PFSK-1 (cell line): ENCODE data around the gene OLFML1.

Experiments
- FOXP2 ChIP-seq: optimal IDR thresholded peaks from 2 replicates; pipeline ENCODE3; 2011; ENCODE audit warnings: borderline replicate concordance, control low read depth, inconsistent platforms; ENCODE audit not compliant: insufficient read depth; ENCODE audit errors: extremely low read length, extremely low read depth
- POLR2AphosphoS5 ChIP-seq: IDR thresholded peaks from 2 replicates; pipeline ENCODE4 v1.6.1; 2012; ENCODE audit warnings: low read depth, mild to moderate bottlenecking, control low read depth, low read length, moderate library complexity
- SIN3A ChIP-seq: IDR thresholded peaks from 2 replicates; pipeline ENCODE4 v1.6.1; 2012; ENCODE audit warnings: mild to moderate bottlenecking, low read length, moderate library complexity, borderline replicate concordance; ENCODE audit not compliant: insufficient read depth
- TAF1 ChIP-seq: IDR thresholded peaks from 2 replicates; pipeline ENCODE4 v1.6.1; 2012; ENCODE audit warnings: low read length, control low read depth, borderline replicate concordance; ENCODE audit not compliant: insufficient read depth
- TF ChIP-seq, protein P1 (sequence below), 2 experiments: IDR thresholded peaks; 2 replicates each; pipeline versions ENCODE4 v1.6.1 to v1.8.0; 2011 to 2012; ENCODE audit warnings: low read depth in 2 of 2, low read length in 2 of 2, control low read depth in 1 of 2, inconsistent platforms in 1 of 2, mild to moderate bottlenecking in 1 of 2, moderate library complexity in 1 of 2; ENCODE audit not compliant: insufficient read depth in 1 of 2

Gene OLFML1

DNA sequence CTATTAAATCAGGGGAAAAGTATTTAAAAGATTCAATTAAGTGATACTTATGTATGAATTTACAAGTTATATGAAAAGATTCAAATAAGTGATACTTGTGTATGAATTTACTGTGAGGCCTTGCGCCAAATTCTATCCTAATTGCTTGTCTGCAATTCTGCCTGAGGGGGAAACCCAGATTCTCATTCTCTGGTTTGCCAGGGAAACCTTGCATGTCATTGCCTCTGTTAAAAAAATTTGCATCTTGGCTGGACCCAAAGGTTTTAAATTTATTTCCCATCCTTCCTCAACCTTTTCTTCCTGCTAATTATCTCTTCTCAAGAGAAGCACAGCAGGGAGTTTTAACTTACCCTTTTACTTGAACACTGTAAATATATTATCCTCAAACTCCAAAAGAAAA is 13.8 kb downstream of the OLFML1 start:
- no peak for TF ChIP-seq POLR2AphosphoS5
- TF ChIP-seq, protein P1, sequence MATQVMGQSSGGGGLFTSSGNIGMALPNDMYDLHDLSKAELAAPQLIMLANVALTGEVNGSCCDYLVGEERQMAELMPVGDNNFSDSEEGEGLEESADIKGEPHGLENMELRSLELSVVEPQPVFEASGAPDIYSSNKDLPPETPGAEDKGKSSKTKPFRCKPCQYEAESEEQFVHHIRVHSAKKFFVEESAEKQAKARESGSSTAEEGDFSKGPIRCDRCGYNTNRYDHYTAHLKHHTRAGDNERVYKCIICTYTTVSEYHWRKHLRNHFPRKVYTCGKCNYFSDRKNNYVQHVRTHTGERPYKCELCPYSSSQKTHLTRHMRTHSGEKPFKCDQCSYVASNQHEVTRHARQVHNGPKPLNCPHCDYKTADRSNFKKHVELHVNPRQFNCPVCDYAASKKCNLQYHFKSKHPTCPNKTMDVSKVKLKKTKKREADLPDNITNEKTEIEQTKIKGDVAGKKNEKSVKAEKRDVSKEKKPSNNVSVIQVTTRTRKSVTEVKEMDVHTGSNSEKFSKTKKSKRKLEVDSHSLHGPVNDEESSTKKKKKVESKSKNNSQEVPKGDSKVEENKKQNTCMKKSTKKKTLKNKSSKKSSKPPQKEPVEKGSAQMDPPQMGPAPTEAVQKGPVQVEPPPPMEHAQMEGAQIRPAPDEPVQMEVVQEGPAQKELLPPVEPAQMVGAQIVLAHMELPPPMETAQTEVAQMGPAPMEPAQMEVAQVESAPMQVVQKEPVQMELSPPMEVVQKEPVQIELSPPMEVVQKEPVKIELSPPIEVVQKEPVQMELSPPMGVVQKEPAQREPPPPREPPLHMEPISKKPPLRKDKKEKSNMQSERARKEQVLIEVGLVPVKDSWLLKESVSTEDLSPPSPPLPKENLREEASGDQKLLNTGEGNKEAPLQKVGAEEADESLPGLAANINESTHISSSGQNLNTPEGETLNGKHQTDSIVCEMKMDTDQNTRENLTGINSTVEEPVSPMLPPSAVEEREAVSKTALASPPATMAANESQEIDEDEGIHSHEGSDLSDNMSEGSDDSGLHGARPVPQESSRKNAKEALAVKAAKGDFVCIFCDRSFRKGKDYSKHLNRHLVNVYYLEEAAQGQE (IDR thresholded peaks at IDR 0.05; ENCODE audit: insufficient read depth in 1 of 2, low read depth in 2 of 2, low read length in 2 of 2): no peak
- TF ChIP-seq SIN3A: no peak
- TF ChIP-seq FOXP2: no peak
- TF ChIP-seq TAF1: no peak

DNA sequence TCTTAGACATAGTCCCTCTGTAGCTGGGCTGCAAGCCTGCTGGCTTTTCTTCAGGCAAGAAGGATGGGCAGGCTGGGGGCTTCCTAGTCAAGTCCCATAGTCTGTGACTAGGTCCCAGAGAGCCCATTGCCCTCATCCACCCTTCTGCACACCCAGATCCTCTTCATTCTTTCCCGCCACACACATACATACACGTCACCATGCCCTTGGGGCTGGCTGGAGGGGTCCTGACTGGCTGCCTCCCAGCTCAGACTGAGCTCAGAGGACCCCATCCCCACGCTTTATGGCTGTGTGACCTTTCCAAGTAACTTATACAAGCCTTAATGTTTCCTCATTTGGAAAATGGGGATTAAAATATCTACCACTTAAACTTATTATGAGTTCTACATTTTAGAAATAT is 14.9 kb downstream of the OLFML1 start:
- no peak for TF ChIP-seq POLR2AphosphoS5
- TF ChIP-seq SIN3A: no peak
- TF ChIP-seq, protein P1 (IDR thresholded peaks at IDR 0.05; ENCODE audit: insufficient read depth in 1 of 2, low read depth in 2 of 2, low read length in 2 of 2): no peak
- TF ChIP-seq TAF1: no peak

DNA sequence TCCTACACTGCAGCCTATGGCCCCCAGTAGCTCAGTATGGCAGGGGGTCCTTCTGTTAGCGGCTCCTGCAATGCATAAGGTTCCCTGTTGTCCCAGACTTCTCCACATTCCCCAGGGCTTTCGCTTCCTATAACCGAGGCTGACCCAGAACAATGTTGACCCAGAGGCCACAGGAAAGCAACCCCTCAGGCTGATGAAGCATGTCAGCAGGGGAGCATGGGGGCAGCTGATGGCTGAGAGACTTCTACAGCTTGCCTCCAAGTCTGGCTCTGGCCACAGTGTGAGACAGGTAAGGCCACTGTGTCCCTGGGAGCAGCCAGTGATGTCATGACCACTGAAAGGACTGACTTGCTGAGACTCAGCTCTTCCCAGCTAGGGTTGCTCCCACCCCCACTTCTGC is 15.9 kb downstream of the OLFML1 start:
- no peak for TF ChIP-seq POLR2AphosphoS5
- TF ChIP-seq, protein P1 (IDR thresholded peaks at IDR 0.05; ENCODE audit: insufficient read depth in 1 of 2, low read depth in 2 of 2, low read length in 2 of 2): no peak
- no peak for TF ChIP-seq SIN3A
- TF ChIP-seq TAF1: no peak
- no peak for TF ChIP-seq FOXP2

DNA sequence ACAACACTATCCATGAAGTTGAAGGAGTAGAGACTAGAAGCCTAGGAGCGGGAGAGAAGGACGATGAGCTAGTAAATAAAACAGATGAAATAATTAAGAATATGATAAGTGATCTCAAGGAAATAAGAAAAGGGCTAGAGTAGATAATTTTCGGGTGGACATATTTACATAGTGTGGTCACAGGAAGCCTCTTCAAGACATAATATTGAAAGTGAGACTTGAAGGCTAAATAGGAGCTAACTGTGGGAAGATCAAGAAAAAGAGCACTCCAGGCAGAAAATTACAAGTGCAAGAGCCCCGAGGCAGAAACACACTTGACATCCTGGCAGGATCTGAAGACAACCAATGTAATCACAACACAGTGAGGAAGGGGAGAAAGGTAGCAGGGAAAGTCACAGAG is 16.6 kb downstream of the OLFML1 start:
- TF ChIP-seq POLR2AphosphoS5: no peak
- TF ChIP-seq, protein P1 (IDR thresholded peaks at IDR 0.05; ENCODE audit: insufficient read depth in 1 of 2, low read depth in 2 of 2, low read length in 2 of 2): no peak
- TF ChIP-seq TAF1: no peak
- no peak for TF ChIP-seq SIN3A
- TF ChIP-seq FOXP2: no peak

DNA sequence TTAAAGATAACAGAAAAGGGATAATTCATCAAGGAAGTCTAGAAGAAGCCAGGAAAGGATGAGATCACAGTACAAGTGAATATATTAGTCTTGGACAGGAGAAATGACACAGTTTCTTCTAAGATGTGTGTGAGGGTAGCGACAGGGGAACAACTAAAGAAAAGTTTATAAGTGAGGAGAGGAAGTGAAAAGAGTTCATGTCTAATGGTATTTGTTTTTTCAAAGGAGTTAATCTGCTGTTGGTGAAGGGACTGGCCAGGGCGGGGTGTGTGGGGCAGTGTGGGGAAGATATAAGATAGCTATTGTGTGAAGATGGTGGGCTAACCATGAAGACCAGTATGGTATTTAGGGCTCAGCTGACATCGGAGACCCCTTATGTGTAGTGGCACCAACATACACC is 20.9 kb downstream of the OLFML1 start:
- TF ChIP-seq, protein P1 (IDR thresholded peaks at IDR 0.05; ENCODE audit: insufficient read depth in 1 of 2, low read depth in 2 of 2, low read length in 2 of 2): no peak
- TF ChIP-seq POLR2AphosphoS5 (no peak), FOXP2 (no peak), TAF1 (no peak), SIN3A (no peak)
